GM21381 (cell line): ENCODE measurements around the gene SLC8A3.

Experiments used
- ATAC-seq: cut with Tn5 transposase; IDR thresholded peaks from one replicate; pipeline ENCODE4 v1.9.1; 2021; ENCODE audit warnings: mild to moderate bottlenecking, moderate library complexity; ENCODE audit not compliant: unreplicated experiment

SLC8A3 gene

GRCh38 chr14:70077005-70077404 is 111.7 kb downstream of the SLC8A3 start:
- no peak for ATAC-seq

GRCh38 chr14:70073924-70074566 is 114.7 kb downstream of the SLC8A3 start:
- ATAC-seq = no peak

GRCh38 chr14:70069186-70069585 is 119.6 kb downstream of the SLC8A3 start:
- ATAC-seq = no peak

GRCh38 chr14:70067810-70068209 is 120.9 kb downstream of the SLC8A3 start:
- ATAC-seq = no peak

GRCh38 chr14:70064136-70064865 is 124.5 kb downstream of the SLC8A3 start:
- ATAC-seq = no peak

- no peak for ATAC-seq
Observed at GRCh38 chr14:70061108-70061507, 127.6 kb downstream of the SLC8A3 start.

- no peak for ATAC-seq
Observed at GRCh38 chr14:70059545-70059944, 129.2 kb downstream of the SLC8A3 start.

- ATAC-seq = no peak
Observed at GRCh38 chr14:70057519-70058136, 131.1 kb downstream of the SLC8A3 start.

- no peak for ATAC-seq
Observed at GRCh38 chr14:70052990-70053389, 135.8 kb downstream of the SLC8A3 start.

GRCh38 chr14:70050136-70050535 is 138.6 kb downstream of the SLC8A3 start:
- ATAC-seq = no peak

- no peak for ATAC-seq
Observed at GRCh38 chr14:70049605-70050004, 139.1 kb downstream of the SLC8A3 start.

- ATAC-seq = no peak
Observed at GRCh38 chr14:70048313-70048654, 140.5 kb downstream of the SLC8A3 start.

- no peak for ATAC-seq
Observed at GRCh38 chr14:70047598-70048312, 141.0 kb downstream of the SLC8A3 start.

GRCh38 chr14:70045844-70046535 is 142.8 kb downstream of the SLC8A3 start:
- no peak for ATAC-seq

GRCh38 chr14:70045310-70045709 is 143.4 kb downstream of the SLC8A3 start:
- ATAC-seq = no peak

- no peak for ATAC-seq
Observed at GRCh38 chr14:70043001-70043400, 145.8 kb downstream of the SLC8A3 start.

- ATAC-seq = no peak
Observed at GRCh38 chr14:70036665-70037064, 152.1 kb downstream of the SLC8A3 start.

GRCh38 chr14:70034257-70034656 is 154.5 kb downstream of the SLC8A3 start:
- ATAC-seq = no peak

- no peak for ATAC-seq
Observed at GRCh38 chr14:70033561-70033960, 155.2 kb downstream of the SLC8A3 start.

GRCh38 chr14:70033116-70033515 is 155.6 kb downstream of the SLC8A3 start:
- ATAC-seq = no peak

- no peak for ATAC-seq
Observed at GRCh38 chr14:70032447-70032846, 156.3 kb downstream of the SLC8A3 start.
